ENCODE results near the gene ITPR1.

DNA sequence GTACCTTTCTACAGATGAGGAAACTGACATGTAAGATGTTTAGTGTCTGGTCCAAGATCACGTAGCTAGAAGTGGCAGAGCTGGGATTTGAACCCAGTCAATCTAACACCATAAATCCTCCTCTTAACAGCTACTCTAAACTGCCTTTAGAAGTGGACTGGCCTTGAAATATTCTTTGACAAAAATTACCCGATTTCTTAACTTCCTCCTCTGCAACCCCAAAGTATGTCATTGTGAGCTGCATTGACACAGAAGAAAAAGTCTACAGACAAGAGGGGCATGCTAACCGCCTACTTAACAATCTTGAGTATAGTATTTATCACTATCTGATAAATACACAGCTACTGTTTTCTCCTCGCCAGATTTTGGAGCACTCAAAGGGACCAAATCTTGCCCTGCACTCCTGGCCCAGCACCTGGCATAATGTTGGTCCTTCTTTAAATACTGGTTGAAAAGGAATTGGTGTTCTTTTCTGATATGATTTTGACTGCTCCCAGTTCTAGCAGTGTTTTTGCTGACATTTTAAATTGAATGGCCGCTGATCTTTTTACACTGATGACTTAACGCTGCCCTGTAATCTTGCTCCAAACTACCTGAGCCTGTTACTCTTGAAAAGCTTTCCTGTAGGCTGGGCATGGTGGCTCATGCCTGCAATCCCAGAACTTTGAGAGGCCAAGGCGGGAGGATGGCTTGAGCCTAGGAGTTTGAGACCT, 36.9 kb downstream of the ITPR1 start:
- TF ChIP-seq, protein P1, sequence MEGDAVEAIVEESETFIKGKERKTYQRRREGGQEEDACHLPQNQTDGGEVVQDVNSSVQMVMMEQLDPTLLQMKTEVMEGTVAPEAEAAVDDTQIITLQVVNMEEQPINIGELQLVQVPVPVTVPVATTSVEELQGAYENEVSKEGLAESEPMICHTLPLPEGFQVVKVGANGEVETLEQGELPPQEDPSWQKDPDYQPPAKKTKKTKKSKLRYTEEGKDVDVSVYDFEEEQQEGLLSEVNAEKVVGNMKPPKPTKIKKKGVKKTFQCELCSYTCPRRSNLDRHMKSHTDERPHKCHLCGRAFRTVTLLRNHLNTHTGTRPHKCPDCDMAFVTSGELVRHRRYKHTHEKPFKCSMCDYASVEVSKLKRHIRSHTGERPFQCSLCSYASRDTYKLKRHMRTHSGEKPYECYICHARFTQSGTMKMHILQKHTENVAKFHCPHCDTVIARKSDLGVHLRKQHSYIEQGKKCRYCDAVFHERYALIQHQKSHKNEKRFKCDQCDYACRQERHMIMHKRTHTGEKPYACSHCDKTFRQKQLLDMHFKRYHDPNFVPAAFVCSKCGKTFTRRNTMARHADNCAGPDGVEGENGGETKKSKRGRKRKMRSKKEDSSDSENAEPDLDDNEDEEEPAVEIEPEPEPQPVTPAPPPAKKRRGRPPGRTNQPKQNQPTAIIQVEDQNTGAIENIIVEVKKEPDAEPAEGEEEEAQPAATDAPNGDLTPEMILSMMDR (IDR thresholded peaks at IDR 0.05), result no peak
- no peak for TF ChIP-seq POLR2A (IDR thresholded peaks at IDR 0.05)
